Aorta (tissue), 5 donors: ENCODE measurements around the gene MYOG. TPM values are rescaled to one million over a fixed set of nuclear protein-coding genes. Genes with fewer than 3 reads are reported as not detected.

Source experiments
- ATAC-seq: fragments of 200-7000 bp; cut with Tn5 transposase; one replicate; pipeline ENCODE4 v1.9.1; 2022; ENCODE audit warnings: moderate library complexity; ENCODE audit not compliant: low FRiP score
- DNase-seq, 2 donors: peaks; one replicate each; pipeline ENCODE4 v3.0.0-alpha.2; 2020
- H3K27ac ChIP-seq, 2 donors: one replicate each; pipeline ENCODE4 v1.5.1; 2013; ENCODE audit warnings: low read length in 2 of 2, mild to moderate bottlenecking in 2 of 2, moderate library complexity in 2 of 2, control low read depth in 1 of 2, inconsistent platforms in 1 of 2, low read depth in 1 of 2
- H3K27me3 ChIP-seq, 2 donors: one replicate each; pipeline ENCODE4 v1.6.1; 2013; ENCODE audit warnings: control low read depth in 1 of 2, low read length in 1 of 2, mild to moderate bottlenecking in 1 of 2, moderate library complexity in 1 of 2; ENCODE audit not compliant: insufficient read depth in 2 of 2, control insufficient read depth in 1 of 2
- H3K36me3 ChIP-seq, 2 donors: one replicate each; pipeline ENCODE4 v1.6.1; 2013; ENCODE audit warnings: control low read depth in 1 of 2, low read length in 1 of 2, mild to moderate bottlenecking in 1 of 2; ENCODE audit not compliant: insufficient read depth in 2 of 2, control insufficient read depth in 1 of 2
- H3K4me1 ChIP-seq, 2 donors: one replicate each; pipeline ENCODE4 v1.6.1; 2013; ENCODE audit warnings: low read length in 2 of 2, control low read depth in 1 of 2, mild to moderate bottlenecking in 1 of 2, moderate library complexity in 1 of 2; ENCODE audit not compliant: insufficient read depth in 2 of 2, control insufficient read depth in 1 of 2
- H3K4me3 ChIP-seq, 2 donors: one replicate each; pipeline ENCODE4 v1.5.1; 2013; ENCODE audit warnings: low read length in 2 of 2, control low read depth in 1 of 2, mild to moderate bottlenecking in 1 of 2
- H3K9me3 ChIP-seq: one replicate; pipeline ENCODE4 v1.6.1; 2013; ENCODE audit warnings: mild to moderate bottlenecking, low read length; ENCODE audit not compliant: control insufficient read depth
- WGBS, 2 donors: extraction: QIAGEN DNeasy Blood & Tissue Kit; methylation state at CpG; one replicate each; pipeline ENCODE4 v1.1.7; 2013; 5-methylcytosine and 5-hydroxymethylcytosine counted together
- intact Hi-C, 2 donors: fragments of 100-400 bp; cut with DNase I; formaldehyde crosslinking; loops; one replicate each; pipeline versions ENCODE4 v1.14.2 to v1.15.0; 2022
- polyA plus RNA-seq, 2 donors: library from polyadenylated mRNA; stranded (reverse); fragments of 200-250 nt; gene quantifications; one replicate each; pipeline ENCODE4 v1.2.3, GENCODE V29; 2013
- total RNA-seq, 2 donors: library from RNA; stranded (reverse); fragmentation: NEBNext Ultra II Directional; extraction: Animal tissue kit (Norgen Biotek cat#: 25700); gene quantifications; one replicate each; pipeline ENCODE4 v1.2.1, GENCODE V29; 2021
- donor health status: healthy with polysubstance abuse.
- donor health status: Bipolar disorder and iron deficiency.
- donor health status: DM: no; HTN: no; CAD: no.
- donor health status: DM: no; HTN: no; CAD: no.
- donor health status: DM: yes; HTN: yes; CAD: no.

MYOG gene
- total and polyA plus RNA-seq, 4 donors = not detected

GRCh38 chr1:203088441-203088840 is 2.6 kb upstream of the MYOG start:
- intact Hi-C loops = no loop called here
- 90 to 93% methylated on average over 3 of the region's 3 CpGs for WGBS, 2 donors

DNA sequence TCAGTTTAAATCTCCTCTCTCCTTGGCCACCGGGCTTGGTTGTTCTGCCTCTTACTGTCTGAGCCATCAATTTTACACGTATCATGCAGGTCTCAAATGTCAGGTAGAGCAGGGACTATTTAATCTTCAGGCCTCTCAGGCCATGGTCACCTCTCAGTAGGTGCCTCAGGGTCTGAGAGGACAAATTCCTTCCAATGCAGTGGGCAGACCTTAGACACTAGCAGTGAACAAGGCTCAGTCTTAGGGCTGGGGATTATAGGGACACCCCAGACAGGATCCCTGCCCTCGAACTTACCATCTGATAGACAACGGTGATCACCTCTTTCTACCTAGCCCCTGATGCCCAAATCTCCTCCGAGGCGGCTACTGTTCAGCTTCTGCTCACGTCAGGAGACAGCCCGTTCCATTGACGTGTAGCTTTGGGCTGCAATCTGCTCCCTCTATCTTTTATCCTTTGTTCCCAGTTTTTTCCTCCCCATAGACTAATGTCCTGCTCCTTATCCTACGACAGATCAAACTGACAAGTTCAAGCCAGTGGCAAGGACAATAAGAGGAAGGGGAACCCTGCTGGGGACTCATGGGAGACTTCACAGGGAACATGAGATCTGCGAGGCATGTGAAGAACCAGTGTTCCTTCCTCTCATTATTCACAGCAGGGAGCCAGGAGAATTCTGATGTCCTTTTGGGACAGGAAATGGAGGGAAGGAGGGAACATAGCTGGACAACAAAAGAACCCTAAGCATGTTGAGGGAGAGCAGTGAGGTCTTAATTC is 1.4 kb upstream of the MYOG start:
- DNase-seq = no peak
- 88 to 91% methylated on average over 11 of the region's 11 CpGs for WGBS, 2 donors
- intact Hi-C loops = no loop called here
- H3K27me3 ChIP-seq = no peaks in the 10 kb centered on the region
- no peaks in the 10 kb centered on the region for H3K4me1 ChIP-seq
- H3K27ac ChIP-seq = no peak overlapping the region
- H3K36me3 ChIP-seq = no peaks in the 10 kb centered on the region
- no peaks in the 10 kb centered on the region for H3K9me3 ChIP-seq
- no peak overlapping the region for H3K4me3 ChIP-seq
- ATAC-seq = no peak

More at GRCh38 chr1:203088441-203088840, 2.6 kb upstream of the MYOG start:
- no peaks in the 10 kb centered on the region for H3K9me3 ChIP-seq
- no peaks in the 10 kb centered on the region for H3K36me3 ChIP-seq
- no peak for DNase-seq
- ATAC-seq = no peak
- H3K4me3 ChIP-seq = no peak overlapping the region
- no peaks in the 10 kb centered on the region for H3K27me3 ChIP-seq
- H3K27ac ChIP-seq = no peak overlapping the region
- H3K4me1 ChIP-seq = no peaks in the 10 kb centered on the region

- Histone ChIP-seq H3K9me3 (no peaks in the 10 kb centered on the region), H3K36me3 (no peaks in the 10 kb centered on the region), H3K27ac (no peak overlapping the region), H3K27me3 (no peaks in the 10 kb centered on the region), H3K4me3 (no peak overlapping the region), H3K4me1 (no peaks in the 10 kb centered on the region)
- intact Hi-C loops = no loop called here
- no peak for ATAC-seq
- 92 to 93% methylated on average over 10 to 14 of the region's 14 CpGs for WGBS, 2 donors
- no peak for DNase-seq
Observed at GRCh38 chr1:203084588-203085527, 954 bp downstream of the MYOG start.

GRCh38 chr1:203083463-203083921 is 2.3 kb downstream of the MYOG start:
- no peaks in the 10 kb centered on the region for H3K4me1 ChIP-seq
- H3K9me3 ChIP-seq = no peaks in the 10 kb centered on the region
- no peak overlapping the region for H3K4me3 ChIP-seq
- no peaks in the 10 kb centered on the region for H3K36me3 ChIP-seq
- ATAC-seq (no peak), DNase-seq (no peak)
- intact Hi-C loops = no loop called here
- H3K27ac ChIP-seq = no peak overlapping the region
- H3K27me3 ChIP-seq = no peaks in the 10 kb centered on the region
- 84 to 86% methylated on average over 11 of the region's 11 CpGs for WGBS, 2 donors

- H3K4me3 ChIP-seq = no peak overlapping the region
- DNase-seq (no peak), ATAC-seq (no peak)
- intact Hi-C loops = no loop called here
- 61 to 62% methylated on average over 11 of the region's 11 CpGs for WGBS, 2 donors
- no peaks in the 10 kb centered on the region for H3K36me3 ChIP-seq
- no peaks in the 10 kb centered on the region for H3K4me1 ChIP-seq
- H3K27me3 ChIP-seq = no peaks in the 10 kb centered on the region
- no peaks in the 10 kb centered on the region for H3K9me3 ChIP-seq
- no peak overlapping the region for H3K27ac ChIP-seq
Observed at GRCh38 chr1:203082571-203083462, 3.0 kb downstream of the MYOG start.

DNA sequence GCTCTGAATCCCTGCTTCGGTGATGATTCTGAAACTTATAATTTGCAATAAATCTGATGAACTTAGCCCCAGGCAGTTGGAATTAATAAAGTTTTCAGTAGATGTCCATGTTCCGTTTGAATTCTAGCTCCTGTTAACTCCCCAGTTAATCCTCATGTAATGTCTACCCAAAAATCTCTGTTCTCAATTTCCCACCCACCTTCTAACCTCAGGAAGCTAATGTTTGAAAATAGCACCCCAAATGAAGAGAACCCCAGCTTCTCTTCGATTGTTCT is 3.6 kb downstream of the MYOG start:
- DNase-seq (no peak), ATAC-seq (no peak)
- intact Hi-C loops = no loop called here
- 46 to 51% methylated on average over 3 of the region's 3 CpGs for WGBS, 2 donors
- Histone ChIP-seq H3K4me3 (no peak overlapping the region), H3K9me3 (no peaks in the 10 kb centered on the region), H3K4me1 (no peaks in the 10 kb centered on the region), H3K27ac (no peak overlapping the region), H3K36me3 (no peaks in the 10 kb centered on the region), H3K27me3 (no peaks in the 10 kb centered on the region)

DNA sequence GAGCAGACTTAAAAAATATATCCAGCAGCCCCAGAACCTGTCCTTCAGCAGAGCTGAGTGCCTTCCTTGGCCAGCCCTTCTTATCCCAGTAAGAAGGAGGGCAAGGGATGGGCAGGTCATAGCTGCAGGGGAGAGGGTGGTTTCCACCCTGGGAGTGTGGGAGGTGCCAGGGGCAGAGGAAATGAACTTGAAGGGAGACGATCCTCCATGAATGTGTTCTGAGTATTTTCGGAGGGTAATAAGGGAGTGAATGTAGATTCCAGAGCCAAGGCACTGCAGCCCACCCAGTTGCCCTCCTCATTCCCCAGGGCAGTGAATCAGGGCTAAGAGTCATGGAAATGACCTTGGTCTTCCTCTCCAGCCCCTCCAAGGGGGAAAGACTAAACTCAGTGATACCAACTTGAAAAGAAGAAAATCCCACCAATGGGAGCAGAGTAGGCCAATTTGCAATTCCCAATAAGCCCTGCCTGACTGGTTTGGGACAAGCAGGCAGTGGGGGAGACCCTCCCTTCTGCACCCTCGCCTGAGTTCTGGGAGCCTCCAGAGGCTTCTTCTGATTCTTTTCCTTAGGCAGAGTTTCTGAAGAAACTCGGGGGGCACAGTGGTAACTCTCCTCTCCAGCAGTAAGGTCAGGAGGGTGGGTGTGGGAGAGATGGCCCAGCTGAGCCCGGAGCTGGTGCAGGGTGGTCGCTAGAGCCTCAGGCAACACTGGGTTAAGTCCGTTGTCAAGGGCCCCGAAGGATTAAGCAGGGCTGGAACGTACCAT is 4.2 kb downstream of the MYOG start:
- Histone ChIP-seq H3K4me3 (no peak overlapping the region), H3K36me3 (no peaks in the 10 kb centered on the region), H3K9me3 (no peaks in the 10 kb centered on the region), H3K4me1 (no peaks in the 10 kb centered on the region), H3K27me3 (no peaks in the 10 kb centered on the region), H3K27ac (no peak overlapping the region)
- DNase-seq = no peak
- WGBS, 2 donors = 44 to 49% methylated on average over 9 of the region's 9 CpGs
- intact Hi-C loops = no loop called here
- ATAC-seq = no peak

GRCh38 chr1:203080456-203080855 is 5.4 kb downstream of the MYOG start:
- no peak for DNase-seq
- WGBS, 2 donors = 92 to 94% methylated on average over 5 of the region's 5 CpGs
- no peak for ATAC-seq
- Histone ChIP-seq H3K27me3 (no peaks in the 10 kb centered on the region), H3K4me1 (no peaks in the 10 kb centered on the region), H3K36me3 (no peaks in the 10 kb centered on the region), H3K9me3 (no peaks in the 10 kb centered on the region), H3K4me3 (no peak overlapping the region), H3K27ac (no peak overlapping the region)
- intact Hi-C loops = no loop called here
